Measurements from ENCODE around the gene LIX1L. TPM values are rescaled to one million over a fixed set of nuclear protein-coding genes. Genes with fewer than 3 reads are reported as not detected.

Gene LIX1L
- total and polyA plus RNA-seq, 12 donors: 9.6 to 61.2 (median 39.4) TPM

GRCh38 chr1:145955436-145955835 lies 2.4 kb downstream of the LIX1L start:
- H3K4me1 ChIP-seq (replicated peaks in 1 of 2): peaks cover 31 to 47% of the 10 kb centered on the region in 2 donors
- no peak for DNase-seq
- H3K36me3 ChIP-seq (replicated peaks in 1 of 2): peaks cover 0 to 4% of the 10 kb centered on the region in 2 donors
- H3K27ac ChIP-seq: peak overlapping the region in 2 of 5 donors; percentile 43 to 99
- WGBS, 4 donors: 16 to 29% (median 22%) methylated on average over 2 of the region's 2 CpGs
- no peaks in the 10 kb centered on the region for H3K9me3 ChIP-seq (replicated peaks in 1 of 3)
- TF ChIP-seq CTCF (IDR thresholded peaks at IDR 0.05) (no peak), POLR2A (IDR thresholded peaks at IDR 0.05) (no peak)
- H3K27me3 ChIP-seq: no peaks in the 10 kb centered on the region
- intact Hi-C loops (cut with DNase I): no loop called here
- H3K4me3 ChIP-seq: no peak overlapping the region

- no peak overlapping the region for H3K4me3 ChIP-seq
- peaks cover 27 to 46% of the 10 kb centered on the region in 2 donors for H3K4me1 ChIP-seq (replicated peaks in 1 of 2)
- no peaks in the 10 kb centered on the region for H3K9me3 ChIP-seq (replicated peaks in 1 of 3)
- 81 to 90% (median 86%) methylated on average over 6 of the region's 6 CpGs for WGBS, 4 donors
- DNase-seq: no peak
- no peaks in the 10 kb centered on the region for H3K27me3 ChIP-seq
- intact Hi-C loops (cut with DNase I): no loop called here
- no peak overlapping the region for H3K27ac ChIP-seq
- peaks cover 0 to 4% of the 10 kb centered on the region in 2 donors for H3K36me3 ChIP-seq (replicated peaks in 1 of 2)
- TF ChIP-seq CTCF (IDR thresholded peaks at IDR 0.05) (no peak), POLR2A (IDR thresholded peaks at IDR 0.05) (no peak)
Measured at GRCh38 chr1:145953861-145954260, 4.0 kb downstream of the LIX1L start.

DNA sequence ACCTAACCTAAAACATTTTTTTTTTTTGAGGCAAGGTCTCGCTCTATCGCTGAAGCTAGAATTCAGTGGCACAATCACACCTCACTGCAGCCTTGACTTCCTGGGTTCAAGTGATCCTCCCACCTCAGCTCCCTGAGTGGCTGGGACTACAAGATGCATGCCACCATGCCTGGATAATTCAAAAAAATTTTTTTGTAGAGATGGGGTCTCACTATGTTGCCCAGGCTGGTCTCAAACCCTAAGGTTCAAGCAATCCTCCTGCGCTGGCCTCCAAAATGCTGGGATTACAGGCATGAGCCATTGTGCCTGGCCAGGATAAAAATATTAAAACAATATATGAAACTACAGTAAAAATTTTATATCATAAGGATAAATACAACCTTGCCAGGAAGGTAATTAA lies 4.9 kb downstream of the LIX1L start:
- TF ChIP-seq POLR2A (IDR thresholded peaks at IDR 0.05) (no peak), CTCF (IDR thresholded peaks at IDR 0.05) (no peak)
- Histone ChIP-seq H3K9me3 (replicated peaks in 1 of 3) (no peaks in the 10 kb centered on the region), H3K4me1 (replicated peaks in 1 of 2) (peaks cover 23 to 40% of the 10 kb centered on the region in 2 donors), H3K36me3 (replicated peaks in 1 of 2) (peaks cover 0 to 4% of the 10 kb centered on the region in 2 donors), H3K27ac (no peak overlapping the region), H3K4me3 (no peak overlapping the region), H3K27me3 (no peaks in the 10 kb centered on the region)
- no peak for DNase-seq
- intact Hi-C loops (cut with DNase I): no loop called here
- WGBS, 4 donors: 98 to 100% (median 99%) methylated on average over 3 of the region's 3 CpGs

DNA sequence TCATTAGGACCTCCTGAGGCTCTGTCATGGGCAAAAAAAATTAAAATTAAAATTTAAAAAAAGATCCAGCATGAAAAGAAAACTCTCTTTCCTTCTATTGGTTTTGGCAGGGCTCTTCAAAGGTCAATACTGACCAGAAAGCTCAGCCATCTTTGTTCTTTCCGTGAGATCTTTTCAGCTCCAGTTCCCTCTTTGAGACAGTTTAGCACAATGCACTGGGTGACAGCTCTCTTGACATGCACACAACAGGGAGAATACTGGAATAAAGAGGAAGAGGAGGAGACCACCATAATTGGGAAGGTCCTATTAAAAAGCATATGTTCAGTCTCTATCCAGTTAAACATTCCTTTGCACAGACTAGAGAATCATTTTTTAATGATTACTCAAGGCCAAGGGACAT lies 6.3 kb downstream of the LIX1L start:
- Histone ChIP-seq H3K9me3 (replicated peaks in 1 of 3) (no peaks in the 10 kb centered on the region), H3K27me3 (no peaks in the 10 kb centered on the region), H3K36me3 (replicated peaks in 1 of 2) (peaks cover 0 to 5% of the 10 kb centered on the region in 2 donors), H3K4me1 (replicated peaks in 1 of 2) (peaks cover 23 to 39% of the 10 kb centered on the region in 2 donors), H3K27ac (no peak overlapping the region), H3K4me3 (no peak overlapping the region)
- no peak for DNase-seq
- intact Hi-C loops (cut with DNase I): no loop called here
- WGBS, 4 donors: 71 to 84% (median 81%) methylated on average over 1 of the region's 1 CpG
- no peak for TF ChIP-seq POLR2A (IDR thresholded peaks at IDR 0.05)
- TF ChIP-seq CTCF (IDR thresholded peaks at IDR 0.05): no peak
